T-helper 17 cell (primary cell): ENCODE measurements around the gene NUPR1. TPM values are rescaled to one million over a fixed set of nuclear protein-coding genes. Genes with fewer than 3 reads are reported as not detected.
"Not testable (repeated sequence)": the region's sequence is repeated elsewhere in the genome, so short reads cannot be mapped to it uniquely, and the experiment has no call there.

Source experiments
- ATAC-seq: fragments of 150-1000 bp; cut with Tn5 transposase; 2 replicates; pipeline ENCODE4 v1.10.0; 2021; ENCODE audit warnings: mild to moderate bottlenecking, moderate library complexity
- DNase-seq, 3 donors: peaks; one replicate each; pipeline versions ENCODE4 v3.0.0 to v3.0.0-alpha.2; 2020 to 2021
- H3K9me3 ChIP-seq: one replicate; pipeline ENCODE4 v1.7.0; 2013; ENCODE audit warnings: low read length, mild to moderate bottlenecking; ENCODE audit not compliant: control insufficient read depth, poor library complexity, severe bottlenecking
- H3K27ac Mint-ChIP-seq: one replicate; pipeline ENCODE4 v1.8.0; 2022; ENCODE audit warnings: mild to moderate bottlenecking, moderate library complexity, mixed read lengths
- H3K27me3 Mint-ChIP-seq: one replicate; pipeline ENCODE4 v1.8.0; 2022; ENCODE audit warnings: mixed read lengths
- H3K36me3 Mint-ChIP-seq: one replicate; pipeline ENCODE4 v1.8.0; 2022; ENCODE audit warnings: low read depth, mixed read lengths
- H3K4me1 Mint-ChIP-seq: one replicate; pipeline ENCODE4 v1.8.0; 2022; ENCODE audit warnings: mild to moderate bottlenecking, mixed read lengths
- H3K4me3 Mint-ChIP-seq: one replicate; pipeline ENCODE4 v1.8.0; 2022; ENCODE audit warnings: mild to moderate bottlenecking, moderate library complexity, mixed read lengths
- total RNA-seq, 4 donors: library from RNA in 2 of 4; stranded (reverse) in 2 of 4; gene quantifications; one replicate each; pipeline ENCODE4 v1.2.3 and lab custom pipeline; 2022 to 2026

Gene NUPR1
- total RNA-seq, 2 donors from 2014 or later = 0.07 to 0.13 TPM

DNA sequence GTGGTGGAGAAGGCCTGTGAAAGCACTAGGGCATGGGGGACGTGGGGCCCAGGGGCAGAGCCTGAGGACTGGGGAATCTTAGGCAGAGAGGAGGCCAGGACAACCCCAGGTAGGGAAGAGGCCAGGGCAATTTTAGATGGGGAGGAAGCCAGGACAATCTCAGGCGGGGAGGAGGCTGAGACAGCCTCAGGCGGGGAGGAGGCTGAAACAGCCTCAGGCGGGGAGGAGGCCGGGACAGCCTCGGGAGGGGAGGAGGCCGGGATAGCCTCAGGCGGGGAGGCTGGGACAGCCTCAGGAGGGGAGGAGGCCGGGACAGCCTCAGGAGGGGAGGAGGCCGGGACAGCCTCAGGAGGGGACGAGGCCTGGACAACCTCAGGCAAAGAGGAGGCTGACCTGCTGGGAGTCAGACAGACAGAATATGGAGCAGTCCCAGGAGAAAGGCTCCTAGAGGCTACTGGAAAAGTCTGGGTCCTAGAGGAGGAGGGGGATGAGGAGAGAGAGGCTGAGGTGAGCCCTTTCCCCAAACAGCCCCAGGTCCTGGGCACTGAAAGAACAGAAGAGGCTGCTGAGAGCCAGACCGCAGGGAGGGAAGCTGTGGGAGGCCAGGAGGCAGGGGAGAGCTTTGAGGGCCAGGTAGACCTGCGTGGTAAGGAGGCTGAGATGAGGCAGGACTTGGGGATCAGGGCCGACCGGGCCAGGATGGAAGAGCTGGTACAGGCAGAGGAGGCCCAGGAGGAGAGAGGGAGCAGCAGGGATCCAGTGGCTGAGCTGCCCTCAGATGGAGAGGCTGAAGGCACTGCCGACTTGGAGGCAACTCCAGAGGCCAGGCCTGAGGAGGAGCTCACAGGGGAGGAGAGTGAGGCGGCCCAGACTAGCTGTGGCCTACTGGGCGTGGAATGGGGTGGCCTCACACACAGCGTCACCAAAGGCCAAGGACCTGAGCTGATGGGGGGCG, 42.7 kb downstream of the NUPR1 start:
- Mint-ChIP-seq H3K36me3 (peaks cover 12% of the 10 kb centered on the region), H3K27ac (peak overlapping the region; percentile 98)
- no peak for DNase-seq

DNA sequence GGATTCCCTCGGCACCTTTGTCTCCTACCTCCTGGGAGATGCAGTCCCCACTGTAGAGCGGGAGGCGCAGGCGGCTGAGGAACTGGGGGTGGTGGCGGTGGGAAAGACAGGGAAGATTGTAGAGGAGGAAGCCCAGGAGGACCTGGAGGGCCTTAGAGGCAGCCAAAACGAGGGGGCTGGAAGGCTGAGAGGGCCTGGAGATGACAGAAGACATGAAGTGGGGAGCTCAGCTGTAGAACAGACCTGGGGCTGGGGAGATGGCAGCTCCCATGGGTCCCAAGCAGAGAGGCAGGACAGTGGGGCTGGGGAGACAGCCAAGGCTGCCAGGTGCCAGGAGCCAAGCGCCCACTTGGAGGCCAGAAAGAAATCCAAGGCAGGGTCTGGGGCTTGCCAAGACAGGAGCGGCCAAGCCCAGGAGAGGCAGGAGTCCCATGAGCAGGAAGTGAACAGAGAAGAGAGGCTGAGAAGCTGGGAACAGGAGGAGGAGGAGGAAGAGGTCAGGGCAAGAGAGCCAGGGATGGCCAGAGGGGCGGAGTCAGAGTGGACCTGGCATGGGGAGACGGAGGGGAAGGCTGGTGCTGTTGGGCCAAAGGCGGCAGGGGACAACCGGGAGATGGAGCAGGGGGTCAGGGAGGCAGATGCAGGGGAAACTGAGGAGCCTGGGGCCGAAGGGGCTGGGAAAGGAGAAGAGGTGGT, 43.5 kb downstream of the NUPR1 start:
- DNase-seq (no peak), ATAC-seq (no peak)
- Mint-ChIP-seq H3K36me3 (peaks cover 12% of the 10 kb centered on the region), H3K27ac (peak overlapping the region; percentile 98), H3K4me3 (peak overlapping the region; percentile 92), H3K27me3 (no peaks in the 10 kb centered on the region), H3K4me1 (peaks cover 38% of the 10 kb centered on the region)
- no peaks in the 10 kb centered on the region for H3K9me3 ChIP-seq

More for the DNA sequence above, 42.7 kb downstream of the NUPR1 start:
- H3K9me3 ChIP-seq = no peaks in the 10 kb centered on the region
- no peaks in the 10 kb centered on the region for H3K27me3 Mint-ChIP-seq
- H3K4me1 Mint-ChIP-seq = peaks cover 41% of the 10 kb centered on the region
- peak overlapping the region; percentile 92 for H3K4me3 Mint-ChIP-seq
- no peak for ATAC-seq

DNA sequence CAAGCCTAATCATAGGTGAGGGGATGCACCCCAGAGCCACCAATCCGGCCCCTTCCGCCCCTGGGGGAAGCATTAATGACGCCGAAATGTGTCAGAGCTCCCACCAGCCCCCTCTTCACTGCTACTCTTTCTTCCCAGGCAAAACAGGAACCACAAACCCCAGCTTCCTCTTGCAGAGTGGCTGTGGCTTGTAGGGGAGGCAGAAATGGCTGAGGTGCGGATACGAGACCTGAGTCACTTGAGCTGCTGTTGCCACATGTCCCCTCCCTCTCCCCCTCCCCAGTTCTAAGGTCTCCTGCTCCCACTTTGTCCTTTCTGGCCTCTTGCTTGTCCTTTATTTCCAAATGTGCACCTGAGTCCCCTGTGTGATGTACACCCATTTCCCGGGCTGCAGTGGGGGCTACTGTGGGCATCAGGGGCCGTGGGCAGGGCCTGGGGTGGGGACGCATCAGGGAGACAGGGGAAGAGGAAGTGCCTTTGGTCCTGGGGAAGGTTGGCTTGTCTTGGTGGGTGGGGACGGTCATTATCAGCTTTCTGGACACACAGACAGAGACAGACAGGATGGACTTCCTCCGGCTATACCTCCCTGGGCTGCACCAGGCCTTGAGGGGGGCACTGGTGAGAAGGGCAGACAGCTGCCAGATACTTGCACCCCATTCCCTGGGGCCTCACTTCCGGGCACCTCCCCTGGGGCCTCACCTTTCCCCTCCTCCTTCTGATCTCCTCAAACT, 44.5 kb downstream of the NUPR1 start, which contains the start of gene APOBR:
Gene APOBR (plus strand): TSS at position 523 of the 731 bp plus-strand sequence. CDS start 39 bp downstream, at position 562.
- DNase-seq = peak; percentile 63 to 84 (median 73)
- peak; percentile 86 for ATAC-seq
- H3K4me3 Mint-ChIP-seq = peak within 1 kb of the TSS; percentile 92
- peaks cover 39% of the 10 kb centered on the region for H3K4me1 Mint-ChIP-seq
- no peaks in the 10 kb centered on the region for H3K27me3 Mint-ChIP-seq
- H3K27ac Mint-ChIP-seq = peak within 1 kb of the TSS; percentile 98
- peaks cover 12% of the 10 kb centered on the region for H3K36me3 Mint-ChIP-seq
- H3K9me3 ChIP-seq = no peaks in the 10 kb centered on the region

DNA sequence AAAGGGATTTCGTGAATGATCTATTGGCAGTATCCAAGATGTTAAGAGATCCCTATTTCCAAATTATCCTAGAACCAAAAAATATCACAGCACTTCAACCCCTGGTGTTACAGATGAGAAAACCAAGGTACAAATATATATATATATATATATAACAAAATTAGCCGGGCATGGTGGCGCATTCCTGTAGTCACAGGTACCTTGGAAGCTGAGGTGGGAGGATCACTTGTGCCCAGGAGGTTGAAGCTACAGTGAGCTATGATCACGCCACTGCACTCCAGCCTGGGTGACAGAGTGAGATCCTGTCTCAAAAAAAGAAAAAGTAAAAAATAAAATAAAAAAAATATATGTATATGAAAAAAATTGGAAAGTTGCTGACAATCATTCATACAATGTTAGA, 46.3 kb downstream of the NUPR1 start:
- H3K36me3 Mint-ChIP-seq = peaks cover 12% of the 10 kb centered on the region
- H3K4me1 Mint-ChIP-seq = peaks cover 42% of the 10 kb centered on the region
- peak overlapping the region; percentile 92 for H3K4me3 Mint-ChIP-seq

DNA sequence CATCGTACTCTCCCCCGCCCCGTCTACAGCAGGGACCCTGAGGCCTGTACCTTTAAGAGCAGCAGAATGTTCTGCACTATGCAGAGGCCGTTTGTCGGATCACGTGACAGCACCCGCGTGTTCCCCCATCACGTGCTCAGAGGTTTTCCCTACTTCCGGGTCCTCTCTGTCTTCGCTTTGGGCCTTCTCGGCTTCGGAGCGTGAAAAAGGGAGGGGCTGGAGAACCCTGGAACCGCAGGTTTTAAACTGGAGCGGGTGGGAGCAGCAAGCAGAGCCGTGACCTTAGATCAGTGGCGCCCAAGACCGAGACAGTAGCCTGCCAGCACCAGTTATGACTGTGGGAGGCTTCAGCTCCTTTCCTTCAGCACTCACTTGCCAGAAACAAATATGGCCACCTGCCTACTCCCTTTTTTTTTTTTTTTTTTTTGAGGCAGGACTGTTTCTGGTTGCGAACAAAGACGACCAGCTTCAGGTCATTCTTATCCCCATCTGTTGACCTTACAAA, 46.8 kb downstream of the NUPR1 start, which contains the start of gene CLN3:
Gene CLN3 (minus strand): TSS at position 105 of the 505 bp plus-strand sequence. CDS start 315 bp downstream, outside the sequence.
- peak; percentile 73 for ATAC-seq
- Mint-ChIP-seq H3K27ac (peak within 1 kb of the TSS; percentile 98), H3K4me1 (peaks cover 41% of the 10 kb centered on the region), H3K36me3 (peaks cover 10% of the 10 kb centered on the region), H3K27me3 (no peaks in the 10 kb centered on the region), H3K4me3 (peak within 1 kb of the TSS; percentile 92)
- peak; percentile 63 to 75 (median 69) for DNase-seq
- H3K9me3 ChIP-seq = no peaks in the 10 kb centered on the region

More for the DNA sequence above, 46.3 kb downstream of the NUPR1 start:
- no peaks in the 10 kb centered on the region for H3K9me3 ChIP-seq
- peak overlapping the region; percentile 98 for H3K27ac Mint-ChIP-seq
- no peaks in the 10 kb centered on the region for H3K27me3 Mint-ChIP-seq
- DNase-seq = no peak
- ATAC-seq = no peak

DNA sequence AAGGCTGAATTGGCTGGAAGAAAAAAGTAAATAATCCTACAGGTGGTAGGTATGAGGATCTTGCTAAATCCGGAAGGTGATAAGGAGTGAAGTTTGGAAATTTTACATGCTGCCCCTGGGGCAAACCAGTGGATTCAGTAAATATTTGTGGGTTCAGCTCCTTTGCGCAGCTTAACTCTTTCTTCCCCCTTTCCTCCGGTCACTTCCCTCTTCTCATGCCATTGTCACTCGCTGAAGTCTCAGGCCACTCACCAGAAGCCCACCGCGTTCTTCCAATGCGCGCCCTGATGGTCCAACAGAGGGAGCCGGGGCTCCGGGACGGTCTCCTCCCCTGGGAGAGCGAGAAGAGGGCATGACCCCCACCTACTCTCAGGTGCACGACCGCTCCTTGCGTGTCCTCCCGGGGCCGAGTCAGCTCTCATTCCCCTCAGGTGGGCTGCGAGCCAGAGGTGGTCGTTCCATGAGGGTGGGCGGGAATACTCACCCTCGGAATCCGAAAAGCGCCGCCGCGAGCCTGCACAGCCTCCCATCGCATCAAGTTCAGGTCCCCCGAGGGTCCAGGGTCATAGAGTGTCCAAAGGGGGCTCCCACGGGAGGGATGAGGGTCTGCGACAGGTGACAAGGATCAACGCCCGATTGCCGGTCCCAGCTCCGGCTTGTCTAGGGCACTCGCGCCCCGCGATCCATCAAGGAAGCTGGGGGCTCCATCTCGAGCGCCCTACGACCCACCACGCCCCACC, 47.4 kb downstream of the NUPR1 start:
- ATAC-seq (no peak), DNase-seq (no peak)
- peaks cover 6% of the 10 kb centered on the region for H3K36me3 Mint-ChIP-seq
- H3K4me3 Mint-ChIP-seq = peak overlapping the region; percentile 92
- H3K27ac Mint-ChIP-seq = peak overlapping the region; percentile 98
- peaks cover 34% of the 10 kb centered on the region for H3K4me1 Mint-ChIP-seq
- no peaks in the 10 kb centered on the region for H3K27me3 Mint-ChIP-seq
- no peaks in the 10 kb centered on the region for H3K9me3 ChIP-seq

DNA sequence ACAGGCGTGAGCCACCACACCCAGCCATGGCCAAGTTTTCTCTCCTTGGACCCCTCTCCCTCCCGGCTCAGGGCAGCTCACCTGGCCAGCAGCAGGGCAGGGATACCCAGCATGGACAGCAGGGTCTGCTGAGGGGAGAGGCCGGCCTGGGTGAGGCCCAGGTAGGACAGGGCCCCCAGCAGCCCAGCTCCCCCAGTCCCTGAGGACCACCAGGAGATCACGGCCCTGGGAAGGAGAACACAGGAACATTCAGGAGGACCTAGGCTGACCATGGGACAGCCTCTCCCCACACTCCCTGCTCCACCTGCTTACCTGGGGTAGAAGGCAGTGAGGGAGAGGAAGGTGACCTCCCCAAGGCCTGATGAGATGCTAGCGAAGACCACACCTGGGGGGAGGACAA, 52.5 kb downstream of the NUPR1 start:
- no peaks in the 10 kb centered on the region for H3K27me3 Mint-ChIP-seq
- DNase-seq (no peak), ATAC-seq (no peak)
- no peaks in the 10 kb centered on the region for H3K9me3 ChIP-seq
- H3K4me3 Mint-ChIP-seq = no peak overlapping the region
- peaks cover 6% of the 10 kb centered on the region for H3K4me1 Mint-ChIP-seq
- H3K27ac Mint-ChIP-seq = no peak overlapping the region
- peaks cover 3% of the 10 kb centered on the region for H3K36me3 Mint-ChIP-seq

DNA sequence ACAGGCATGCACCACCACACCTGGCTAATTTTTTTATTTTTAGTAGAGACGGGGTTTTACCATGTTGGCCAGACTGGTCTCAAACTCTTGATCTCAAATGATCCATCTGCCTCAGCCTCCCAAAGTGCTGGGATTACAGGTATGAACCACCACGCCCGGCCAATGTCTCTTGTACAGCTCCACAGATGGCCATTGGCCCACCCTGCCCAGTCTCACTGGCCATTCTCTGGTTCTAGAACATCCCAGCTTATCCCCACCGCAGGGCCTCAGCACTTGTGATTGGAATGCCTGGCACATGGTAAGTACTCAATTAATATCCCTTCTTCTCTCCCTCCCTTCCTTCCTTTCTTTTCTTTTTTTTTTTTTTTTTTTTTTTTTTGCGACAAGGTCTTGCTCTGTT, 55.4 kb downstream of the NUPR1 start:
- H3K27ac Mint-ChIP-seq, H3K4me3 Mint-ChIP-seq, ATAC-seq, H3K27me3 Mint-ChIP-seq, H3K36me3 Mint-ChIP-seq, DNase-seq, H3K4me1 Mint-ChIP-seq, H3K9me3 ChIP-seq: not testable (repeated sequence)

Other genes starting within 250 kb of the NUPR1 start
- 10 to 100 TPM; 14.7 to 17.7 TPM for gene SBK1, start 246.4 kb downstream of the NUPR1 start, total RNA-seq
- gene NPIPB6, start 175.5 kb downstream of the NUPR1 start, total RNA-seq = 1 to 10 TPM; 3.2 to 5.9 TPM
- 10 to 100 TPM; 23.8 to 30.3 TPM for gene EIF3CL, start 135.1 kb downstream of the NUPR1 start, total RNA-seq
- not detected for gene NPIPB7, start 66.6 kb downstream of the NUPR1 start, total RNA-seq
- 10 to 100 TPM; 44.6 to 57.1 TPM for gene CLN3, start 46.9 kb downstream of the NUPR1 start, total RNA-seq
- gene APOBR, start 44.3 kb downstream of the NUPR1 start, total RNA-seq = 10 to 100 TPM; 12.6 to 13.6 TPM
- not detected for gene IL27, start 32.1 kb downstream of the NUPR1 start, total RNA-seq
- gene SGF29, start 14.9 kb upstream of the NUPR1 start, total RNA-seq = 10 to 100 TPM; 49.7 to 53.7 TPM
- gene SULT1A2, start 58.1 kb upstream of the NUPR1 start, total RNA-seq = under 1 TPM in 1 of 2 donors, not detected in 1; 0.22 TPM
- 10 to 100 TPM; 10.6 to 14.4 TPM for gene SULT1A1, start 71.1 kb upstream of the NUPR1 start, total RNA-seq
- 1 to 10 TPM in 1 of 2 donors, not detected in 1; 1.2 TPM for gene NPIPB8, start 99.1 kb upstream of the NUPR1 start, total RNA-seq
- gene EIF3C, start 172.5 kb upstream of the NUPR1 start, total RNA-seq = 100 to 1,000 TPM; 257 to 259 TPM
- 1 to 10 TPM; 1.4 to 6.6 TPM for gene NPIPB9, start 212.8 kb upstream of the NUPR1 start, total RNA-seq